Activated CD4-positive, alpha-beta T cell treated with anti-CD3 and anti-CD28 coated beads for 24 hours (primary cell): Measurements from ENCODE around the gene SUFU.
"Not testable (repeated sequence)": the region's sequence is repeated elsewhere in the genome, so short reads cannot be mapped to it uniquely, and the experiment has no call there.

ENCODE experiments used
- DNase-seq, 2 donors: peaks; one replicate each; pipeline ENCODE4 v3.0.0-alpha.2; 2020; ENCODE audit warnings: low read depth in 2 of 2

Gene SUFU

DNA sequence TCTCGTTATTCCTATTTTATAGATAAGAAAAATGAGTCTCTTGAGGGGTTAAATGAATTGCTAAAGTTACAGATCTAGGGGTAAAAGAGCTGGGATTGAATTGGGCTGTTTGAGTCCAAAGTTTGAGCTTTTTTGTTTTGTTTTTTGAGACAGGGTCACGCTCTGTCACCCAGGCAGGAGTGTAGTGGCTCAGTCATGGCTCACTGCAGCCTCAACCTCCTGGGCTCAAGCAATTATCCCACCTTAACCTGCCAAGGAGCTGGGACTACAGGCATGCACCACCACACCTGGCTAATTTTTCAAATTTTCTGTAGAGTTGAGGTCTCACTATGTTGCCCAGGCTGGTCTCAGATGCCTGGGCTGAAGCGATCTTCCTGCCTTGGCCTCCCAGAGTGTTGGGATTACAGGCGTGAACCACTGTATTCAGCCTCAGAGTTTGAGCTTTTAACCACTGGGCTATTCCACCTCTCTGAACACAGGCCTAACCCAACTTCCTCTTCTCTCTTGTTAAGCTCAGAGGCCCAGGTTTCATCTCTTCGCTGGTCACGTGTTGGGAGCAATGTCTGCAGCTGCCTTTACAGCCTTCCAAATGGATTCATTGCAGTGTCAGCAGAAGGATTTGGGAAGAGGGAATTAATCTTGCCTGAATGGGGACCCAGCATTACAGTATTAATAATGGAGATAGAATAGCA is 8.0 kb downstream of the SUFU start:
- no peak for DNase-seq

DNA sequence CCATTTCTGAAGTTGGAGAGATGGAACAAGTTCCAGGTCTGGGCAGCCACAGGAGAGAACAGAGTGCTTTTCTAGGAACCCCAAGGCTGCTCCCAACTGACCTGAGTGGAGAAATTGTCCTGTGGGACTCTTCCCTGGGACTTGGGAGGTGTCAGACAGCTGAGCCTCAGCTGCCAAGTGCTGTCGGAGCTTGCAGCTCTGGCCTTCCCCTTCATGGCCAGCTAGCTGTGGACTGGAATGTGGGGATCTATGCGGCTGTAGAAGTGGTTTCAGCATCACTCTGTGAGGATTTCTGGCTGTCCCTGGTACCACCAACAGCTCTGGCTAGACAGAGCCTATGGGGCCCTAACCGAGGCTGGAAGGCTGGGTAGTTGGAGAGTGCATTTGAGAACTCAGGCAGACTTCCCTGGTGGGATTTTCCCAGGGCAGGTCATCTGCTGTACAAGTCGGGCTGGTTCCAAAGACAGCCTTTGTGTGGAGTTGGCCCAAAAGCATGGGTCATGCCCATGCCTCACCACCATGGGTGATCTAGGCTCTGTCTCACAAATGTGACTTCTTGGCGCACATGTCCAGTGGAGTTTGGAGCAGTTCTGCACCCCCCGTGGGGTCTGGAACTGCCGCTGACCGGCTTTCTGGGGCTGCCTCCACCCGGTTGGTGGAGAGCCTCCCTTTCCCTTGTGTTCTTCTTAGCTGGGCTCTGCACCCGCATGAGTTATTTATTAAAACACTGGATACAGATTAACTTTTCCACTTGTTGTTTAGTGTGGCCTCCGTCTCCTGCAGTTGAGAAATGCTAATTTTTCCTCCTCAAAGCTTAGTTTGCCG is 10.9 kb downstream of the SUFU start:
- no peak for DNase-seq

DNA sequence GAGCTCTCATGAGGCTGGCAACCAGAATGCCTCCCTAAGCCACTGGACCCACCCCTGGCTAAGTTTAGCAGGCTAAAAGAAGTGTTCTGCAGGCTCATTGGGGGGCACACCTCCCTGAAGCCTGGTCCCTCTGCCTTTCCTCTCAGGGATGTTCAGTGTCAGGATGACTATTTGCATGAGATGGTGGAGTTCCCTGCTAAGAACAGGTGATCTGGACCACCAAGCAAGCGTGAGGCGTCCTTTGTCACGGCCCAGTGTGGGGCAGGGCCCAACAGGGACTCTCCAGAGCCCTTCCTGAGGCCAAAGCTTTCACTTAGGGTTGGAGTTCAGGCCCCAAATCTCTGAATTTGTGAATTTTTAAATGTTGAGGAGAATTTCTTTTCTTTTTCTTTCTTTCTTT is 12.0 kb downstream of the SUFU start:
- DNase-seq: no peak

DNA sequence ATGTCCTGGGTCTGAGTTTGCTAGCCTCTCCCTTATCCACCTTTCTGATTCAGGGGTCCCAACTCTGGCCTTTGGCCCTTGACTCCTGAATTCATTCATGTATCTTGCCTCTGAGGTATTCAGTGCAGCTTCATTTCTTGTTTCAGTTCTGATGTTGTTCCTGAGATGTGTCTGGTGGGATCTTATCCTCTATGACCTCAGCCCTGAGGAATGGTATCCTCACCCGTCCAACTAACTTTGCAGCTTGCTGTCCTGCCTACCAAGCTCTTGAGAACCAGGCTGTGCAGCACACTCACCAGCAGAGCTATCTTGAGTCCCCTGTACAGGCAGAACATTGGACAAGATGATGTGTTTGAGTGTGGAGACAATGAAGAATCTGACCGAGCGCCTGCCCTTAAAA is 13.8 kb downstream of the SUFU start:
- no peak for DNase-seq

DNA sequence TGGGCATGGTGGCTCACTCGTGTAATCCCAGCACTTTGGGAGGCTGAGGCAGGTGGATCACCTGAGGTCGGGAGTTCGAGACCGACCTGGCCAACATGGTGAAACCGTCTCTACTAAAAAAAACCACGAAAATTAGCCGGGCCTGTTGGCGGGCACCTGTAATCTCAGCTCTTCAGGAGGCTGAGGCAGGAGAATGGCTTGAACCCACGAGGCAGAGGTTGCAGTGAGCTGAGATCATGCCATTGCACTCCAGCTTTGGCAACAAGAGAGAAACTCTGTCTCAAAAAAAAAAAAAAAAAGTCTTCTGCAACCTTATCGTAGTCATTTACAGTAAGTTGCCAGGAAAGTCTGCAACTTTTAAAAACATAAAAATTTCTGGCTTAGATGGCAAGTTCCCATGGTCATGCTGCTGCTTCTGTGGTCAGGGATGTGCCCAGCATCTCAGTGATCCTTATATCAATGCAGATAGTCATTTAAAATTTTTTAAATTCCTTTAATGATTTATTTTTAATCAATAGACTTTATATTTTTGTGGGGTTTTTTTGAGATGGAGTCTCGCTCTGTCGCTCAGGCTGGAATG is 15.6 kb downstream of the SUFU start:
- no peak for DNase-seq

DNA sequence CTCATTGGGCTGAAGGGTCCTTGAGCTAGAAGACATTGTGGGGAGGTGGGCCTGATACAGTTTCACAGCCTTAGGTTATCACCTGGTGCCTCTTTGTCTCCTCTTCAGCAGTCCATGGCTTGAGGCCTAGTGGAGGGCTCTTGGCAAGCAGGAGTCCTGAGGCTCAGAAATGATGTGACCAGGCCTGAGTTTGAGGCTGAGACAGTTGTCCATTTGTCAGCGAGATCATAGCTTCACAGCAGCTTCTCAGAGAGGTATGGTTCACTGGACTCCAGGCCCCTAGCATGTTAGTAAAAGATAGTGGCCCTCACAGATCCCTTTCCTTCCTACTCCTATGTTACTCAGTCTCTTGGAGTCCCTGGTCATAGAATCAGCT is 19.1 kb downstream of the SUFU start:
- no peak for DNase-seq

DNA sequence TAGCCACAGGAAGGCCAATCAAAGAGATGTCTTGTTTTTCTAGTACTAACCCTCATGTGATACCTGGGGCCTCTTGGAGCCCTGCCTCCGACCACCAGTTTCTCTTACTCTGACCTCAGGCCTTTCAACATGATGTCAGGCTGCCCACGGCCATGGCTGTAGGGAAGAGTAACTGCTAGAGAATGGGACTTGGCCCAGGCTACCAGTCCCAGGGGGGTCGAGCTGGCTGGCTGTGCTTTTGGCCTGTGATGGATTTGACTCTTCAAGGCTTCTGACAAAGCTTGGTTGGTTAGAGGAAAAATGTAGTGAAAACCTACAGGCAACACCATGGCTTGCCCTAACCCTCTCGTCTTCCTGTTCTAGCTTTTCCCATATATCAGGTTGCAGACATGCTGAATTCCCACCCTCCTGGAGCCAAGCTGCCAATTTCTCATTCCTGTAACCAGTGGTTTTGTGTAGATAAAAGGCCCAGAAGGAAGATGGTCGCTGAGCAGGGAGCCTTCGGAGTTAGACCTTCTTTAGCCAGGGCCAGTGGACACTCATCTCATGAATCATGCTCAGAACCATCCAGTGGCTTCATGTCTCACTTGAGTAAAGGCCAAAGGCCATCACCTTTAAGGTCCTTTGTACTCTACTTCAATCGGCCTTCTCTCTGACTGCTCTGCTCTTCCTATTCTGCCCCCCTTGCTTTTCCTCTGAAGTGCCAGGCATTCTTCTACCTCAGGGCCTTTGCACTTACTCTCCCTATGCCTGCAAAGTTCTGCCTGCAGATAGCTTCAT is 19.7 kb downstream of the SUFU start:
- DNase-seq: no peak

DNA sequence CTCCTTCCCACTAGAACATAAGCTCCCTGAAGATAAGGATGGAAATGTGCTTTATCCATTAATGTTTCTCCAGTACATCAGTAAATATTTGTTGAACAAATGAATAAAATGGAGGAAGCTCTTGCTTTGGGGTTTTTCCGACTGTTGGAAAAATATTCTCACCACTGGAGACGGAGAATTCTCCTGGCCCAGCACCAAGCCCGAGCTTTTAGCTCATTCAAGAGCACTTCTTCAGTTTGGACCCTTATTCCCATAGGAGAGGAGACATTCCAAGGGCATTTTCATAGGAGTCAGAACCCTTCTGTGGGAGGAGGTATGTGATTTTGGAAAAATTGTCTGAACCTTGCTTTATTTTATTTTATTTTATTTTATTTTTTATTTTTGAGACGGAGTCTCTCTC is 21.0 kb downstream of the SUFU start:
- DNase-seq: no peak

DNA sequence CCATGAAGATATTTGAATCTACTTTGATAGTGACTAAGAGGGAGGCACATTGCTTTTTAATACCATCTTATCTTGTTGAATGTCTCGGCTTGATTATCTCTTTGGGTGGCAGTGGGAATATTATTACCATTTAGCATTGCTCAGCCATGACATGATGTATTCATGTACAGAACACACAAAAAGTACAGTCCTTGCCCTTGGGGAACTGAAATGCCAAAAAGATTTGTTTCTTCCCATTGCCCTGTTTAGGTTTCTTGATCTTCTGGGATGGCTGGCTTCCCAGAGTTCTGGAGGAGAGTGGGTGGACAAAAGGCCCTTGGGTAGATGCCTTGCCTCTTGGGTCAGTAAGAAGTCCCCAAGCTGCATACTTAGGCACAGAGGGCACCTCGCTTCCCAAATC is 23.8 kb downstream of the SUFU start:
- no peak for DNase-seq

DNA sequence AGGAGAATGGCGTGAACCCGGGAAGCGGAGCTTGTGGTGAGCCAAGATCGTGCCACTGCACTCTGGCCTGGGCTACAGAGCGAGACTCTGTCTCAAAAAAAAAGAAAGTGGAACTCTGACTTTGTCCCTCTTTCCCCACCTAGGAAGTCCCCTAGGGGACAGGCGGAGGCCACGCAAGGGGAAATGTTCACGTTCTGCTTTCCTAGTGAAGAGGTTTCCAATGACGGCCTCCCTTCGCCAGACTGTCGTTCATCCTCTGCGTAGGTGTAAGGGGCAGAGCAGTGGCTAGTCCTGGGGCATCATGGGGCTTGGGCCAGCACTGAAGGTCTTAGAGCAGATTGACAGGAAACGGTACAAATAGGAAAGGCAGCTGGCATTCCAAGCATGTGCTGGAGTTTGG is 30.6 kb downstream of the SUFU start:
- no peak for DNase-seq

DNA sequence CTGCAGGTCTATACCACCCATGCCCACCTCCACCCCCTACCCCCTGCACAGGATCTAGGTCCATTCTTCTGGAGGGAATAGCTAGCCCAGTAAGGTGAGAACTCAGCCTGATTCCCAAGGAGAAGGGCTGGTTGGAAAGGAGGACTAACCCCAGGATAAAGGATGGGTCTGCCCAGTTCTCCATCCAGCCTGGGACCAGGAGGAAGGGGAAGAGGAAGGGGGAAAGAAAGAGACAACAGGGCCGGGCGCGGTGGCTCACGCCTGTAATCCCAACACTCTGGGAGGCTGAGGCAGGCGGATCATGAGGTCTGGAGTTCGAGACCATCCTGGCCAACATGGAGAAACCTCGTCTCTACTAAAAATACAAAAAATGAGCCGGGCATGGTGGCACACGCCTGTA is 31.2 kb downstream of the SUFU start:
- not testable (repeated sequence) for DNase-seq

DNA sequence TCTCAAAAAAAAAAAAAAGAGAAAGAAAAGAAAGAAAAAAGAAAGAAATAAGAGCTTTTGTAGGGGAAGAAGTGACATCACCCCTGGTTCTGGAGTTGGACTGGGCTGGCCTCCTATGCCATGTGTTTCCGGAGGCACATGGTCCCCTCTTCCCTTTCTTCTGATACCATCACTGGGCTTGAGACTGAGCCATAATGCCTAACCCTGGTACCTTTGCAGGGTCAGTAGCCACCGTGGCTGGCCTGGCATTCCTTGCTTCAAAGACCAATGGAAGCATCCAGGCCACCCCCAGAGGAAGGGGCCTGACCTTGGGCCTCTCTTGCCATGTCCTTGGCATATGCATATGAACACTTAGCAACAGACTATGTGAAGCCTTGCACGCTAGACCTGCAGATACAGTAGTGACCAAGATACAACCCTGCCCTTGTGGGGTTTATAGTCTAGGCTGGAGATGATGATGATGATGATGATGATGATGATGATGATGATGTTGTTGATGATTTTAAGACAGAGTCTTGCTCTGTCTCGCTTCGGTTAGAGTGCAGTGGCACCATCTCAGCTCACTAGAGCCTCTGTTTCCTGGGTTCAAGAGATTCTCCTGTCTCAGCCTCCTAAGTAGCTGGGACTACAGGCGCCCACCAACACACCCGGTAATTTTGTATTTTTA is 31.8 kb downstream of the SUFU start:
- DNase-seq: no peak

DNA sequence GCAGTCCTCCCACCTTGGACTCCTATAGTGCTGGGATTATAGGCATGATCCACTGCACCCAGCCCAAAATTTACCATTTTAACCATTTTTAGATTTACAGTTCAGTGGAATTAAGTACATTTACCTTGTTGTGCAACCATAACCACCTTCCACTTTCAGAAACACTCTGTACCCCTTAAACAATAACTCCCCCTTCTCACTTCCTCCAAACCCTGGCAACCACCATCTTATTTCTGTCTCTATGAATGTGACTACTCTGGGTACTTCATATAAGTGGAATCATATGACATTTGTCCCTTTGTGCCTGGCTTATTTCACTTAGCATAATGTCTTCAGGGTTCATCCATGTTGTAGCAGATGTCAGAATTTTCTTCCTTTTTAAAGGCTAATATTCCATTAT is 33.6 kb downstream of the SUFU start:
- no peak for DNase-seq

DNA sequence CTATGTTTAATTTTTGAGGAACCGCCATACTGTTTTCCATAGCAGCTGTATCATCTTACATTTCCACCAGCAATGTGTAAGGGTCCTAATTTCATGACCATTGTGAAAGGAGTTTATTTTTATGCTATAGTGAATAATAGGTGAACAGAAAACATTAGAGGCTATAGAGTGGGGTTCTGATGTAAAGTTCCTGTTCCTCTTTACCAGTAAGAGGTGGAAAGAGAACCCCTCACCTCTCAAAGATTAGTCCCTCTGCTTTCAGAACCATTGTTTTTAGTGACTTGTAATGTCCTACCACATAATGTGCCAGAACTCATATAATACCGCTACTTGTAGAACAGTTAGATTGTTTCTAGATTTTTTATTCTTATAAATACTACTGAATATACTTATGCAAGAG is 34.2 kb downstream of the SUFU start:
- no peak for DNase-seq

DNA sequence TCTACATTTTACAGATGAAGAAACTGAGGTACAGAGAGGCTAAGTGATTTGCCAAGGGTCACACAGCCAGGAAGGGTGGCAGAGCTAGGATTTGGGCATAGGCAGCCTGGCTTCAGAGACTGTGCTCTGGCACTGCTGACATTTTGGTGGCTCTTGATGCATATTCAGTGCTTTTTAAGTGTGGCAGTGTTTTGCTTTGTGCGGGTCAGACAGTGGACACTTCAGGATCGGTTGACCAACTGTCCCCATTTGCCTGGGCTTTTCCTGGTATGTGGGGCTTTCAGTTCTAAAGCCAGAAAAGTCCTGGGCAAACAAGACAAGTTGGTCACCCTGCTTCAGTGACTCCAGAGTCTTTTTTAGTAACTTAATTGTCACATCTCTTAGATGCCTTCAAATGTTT is 35.0 kb downstream of the SUFU start:
- DNase-seq: no peak

DNA sequence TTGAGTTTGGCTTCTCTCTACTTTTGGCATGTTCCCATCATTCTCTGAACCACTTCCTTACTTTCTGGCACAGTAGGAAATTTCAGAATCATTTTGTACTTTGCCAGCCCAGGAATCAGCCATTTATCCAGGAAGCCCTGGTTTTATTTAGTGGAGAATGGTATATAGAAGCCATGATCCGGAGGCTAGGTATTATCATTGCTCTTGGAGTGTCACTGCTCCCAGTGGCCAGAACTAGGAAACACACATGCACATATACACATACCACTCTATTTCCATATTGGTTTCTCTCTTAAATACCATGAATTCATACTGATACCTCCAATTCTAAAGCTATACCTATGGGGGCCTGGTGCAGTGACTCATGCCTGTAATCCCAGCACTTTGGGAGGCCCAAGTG is 36.3 kb downstream of the SUFU start:
- no peak for DNase-seq

DNA sequence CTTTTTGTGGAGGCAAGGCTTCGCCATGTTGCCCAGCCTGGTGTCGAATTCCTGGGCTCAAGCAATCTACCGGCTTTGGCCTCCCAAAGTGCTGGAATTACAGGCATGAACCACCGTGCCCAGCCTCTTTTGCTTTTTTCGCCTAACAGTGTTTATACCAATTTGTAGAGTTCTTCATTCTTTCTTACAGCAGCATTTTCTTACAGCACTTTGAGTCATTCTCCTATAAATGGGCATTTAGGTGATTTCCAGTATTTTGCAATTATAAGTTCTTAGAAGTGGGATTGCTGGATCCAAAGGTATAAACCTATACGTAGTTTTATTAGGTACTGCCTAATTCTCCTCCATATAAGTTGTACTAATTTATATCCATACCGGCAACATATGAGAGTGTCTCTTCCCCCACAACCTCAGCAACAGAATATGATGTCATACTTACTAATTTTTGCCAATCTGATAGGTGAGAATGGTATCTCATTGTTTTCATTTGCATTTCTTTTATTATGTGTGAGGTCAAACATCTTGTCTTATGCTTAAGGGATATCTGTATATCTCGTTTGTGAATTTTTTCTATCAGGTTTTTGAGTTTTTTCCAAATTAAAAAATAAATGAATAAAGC is 39.1 kb downstream of the SUFU start:
- DNase-seq: no peak

DNA sequence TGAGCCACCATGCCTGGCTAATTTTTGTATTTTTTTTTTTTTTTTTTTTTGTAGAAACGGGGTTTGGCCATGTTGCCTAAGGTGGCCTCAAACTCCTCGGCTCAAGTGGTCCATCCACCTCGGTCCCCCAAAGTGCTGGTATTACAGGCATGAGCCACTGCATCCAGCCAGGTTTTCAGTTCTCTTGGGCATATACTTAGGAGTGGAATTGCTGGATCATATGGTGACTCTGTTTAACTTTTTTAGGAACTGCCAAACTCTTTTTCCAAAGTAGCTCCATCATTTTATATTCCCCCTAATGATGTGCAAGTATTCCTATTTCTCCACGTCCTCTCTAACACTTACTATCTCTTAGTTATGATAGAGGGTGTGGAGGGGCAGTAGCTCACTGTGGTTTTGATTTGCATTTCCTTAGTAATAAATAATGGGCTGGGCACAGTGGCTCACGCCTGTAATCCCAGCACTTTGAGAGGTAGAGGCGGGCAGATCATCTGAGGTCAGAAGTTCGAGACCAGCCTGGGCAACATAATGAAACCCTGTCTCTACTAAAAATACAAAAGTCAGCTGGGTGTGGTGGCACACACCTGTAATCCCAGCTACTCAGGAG is 41.6 kb downstream of the SUFU start:
- DNase-seq: no peak

DNA sequence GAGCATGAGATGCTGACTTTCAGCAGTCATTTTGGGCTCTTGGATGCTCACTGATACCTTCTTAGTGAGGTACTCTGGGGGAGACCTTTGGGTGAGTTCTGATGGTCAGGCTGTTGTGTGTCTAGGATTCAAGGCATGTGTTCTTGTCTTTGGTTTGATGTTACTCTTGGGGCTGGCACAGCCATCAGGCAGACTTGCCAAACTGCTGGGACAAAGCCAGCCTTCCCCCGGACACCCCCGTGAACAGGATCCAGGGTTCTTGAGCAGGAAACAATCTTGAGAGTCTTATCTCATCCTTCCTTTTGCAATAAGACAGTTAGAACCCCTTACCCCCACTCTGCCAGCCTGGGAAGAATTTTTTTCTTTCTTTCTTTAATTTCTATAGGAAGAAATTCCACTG is 42.2 kb downstream of the SUFU start:
- no peak for DNase-seq

DNA sequence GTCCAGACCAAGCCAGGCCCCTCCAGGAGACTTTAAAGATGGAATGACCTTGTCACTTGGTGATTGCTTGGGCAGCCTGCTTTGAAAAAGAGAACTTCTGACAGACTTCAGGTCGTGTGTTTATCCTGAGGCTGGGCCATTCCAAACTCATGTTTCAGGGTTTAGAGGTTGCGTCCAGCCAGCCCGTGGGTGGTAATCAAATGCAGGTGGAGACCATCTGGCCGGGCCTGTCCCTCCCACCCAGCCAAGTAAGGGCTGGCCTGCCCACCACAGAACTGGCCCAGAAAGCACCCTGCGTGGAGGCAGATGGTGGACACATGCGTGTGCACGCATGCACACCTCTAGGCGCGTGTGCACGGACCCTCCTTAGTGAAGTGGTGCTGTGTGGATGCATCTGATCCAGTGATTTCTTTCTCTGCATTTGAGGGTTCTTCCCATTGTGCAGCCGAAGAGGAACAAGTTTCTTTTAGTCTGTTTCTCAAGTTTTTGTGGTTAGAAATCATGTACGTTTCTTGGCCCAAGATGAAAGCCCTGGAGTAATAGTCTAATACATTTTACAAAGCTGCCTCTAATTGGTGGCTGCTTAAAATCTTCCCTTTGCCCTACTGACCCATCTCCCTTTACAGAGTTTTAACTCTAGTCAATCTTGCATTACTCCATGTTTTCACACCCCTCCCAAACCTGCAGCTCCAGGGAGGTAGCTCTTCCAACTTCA is 43.0 kb downstream of the SUFU start:
- DNase-seq: no peak
